GM18520 (cell line): ENCODE results near the gene ATRIP.
"Not testable (repeated sequence)": the region's sequence is repeated elsewhere in the genome, so short reads cannot be mapped to it uniquely, and the experiment has no call there.

Experiments
- ATAC-seq: cut with Tn5 transposase; IDR thresholded peaks from one replicate; pipeline ENCODE4 v1.9.1; 2021; ENCODE audit not compliant: unreplicated experiment

The ATRIP gene

DNA sequence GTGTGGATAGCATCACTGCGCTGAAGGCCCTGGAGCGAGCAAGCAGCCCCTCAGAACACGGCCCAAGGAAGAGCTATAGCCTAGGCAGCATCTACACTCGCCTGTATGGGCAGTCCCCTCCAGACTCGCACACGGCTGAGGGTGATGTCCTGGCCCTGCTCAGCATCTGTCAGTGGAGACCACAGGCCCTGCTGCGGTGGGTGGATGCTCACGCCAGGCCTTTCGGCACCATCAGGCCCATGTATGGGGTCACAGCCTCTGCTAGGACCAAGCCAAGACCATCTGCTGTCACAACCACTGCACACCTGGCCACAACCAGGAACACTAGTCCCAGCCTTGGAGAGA is 20.5 kb downstream of the ATRIP start:
- ATAC-seq: no peak

DNA sequence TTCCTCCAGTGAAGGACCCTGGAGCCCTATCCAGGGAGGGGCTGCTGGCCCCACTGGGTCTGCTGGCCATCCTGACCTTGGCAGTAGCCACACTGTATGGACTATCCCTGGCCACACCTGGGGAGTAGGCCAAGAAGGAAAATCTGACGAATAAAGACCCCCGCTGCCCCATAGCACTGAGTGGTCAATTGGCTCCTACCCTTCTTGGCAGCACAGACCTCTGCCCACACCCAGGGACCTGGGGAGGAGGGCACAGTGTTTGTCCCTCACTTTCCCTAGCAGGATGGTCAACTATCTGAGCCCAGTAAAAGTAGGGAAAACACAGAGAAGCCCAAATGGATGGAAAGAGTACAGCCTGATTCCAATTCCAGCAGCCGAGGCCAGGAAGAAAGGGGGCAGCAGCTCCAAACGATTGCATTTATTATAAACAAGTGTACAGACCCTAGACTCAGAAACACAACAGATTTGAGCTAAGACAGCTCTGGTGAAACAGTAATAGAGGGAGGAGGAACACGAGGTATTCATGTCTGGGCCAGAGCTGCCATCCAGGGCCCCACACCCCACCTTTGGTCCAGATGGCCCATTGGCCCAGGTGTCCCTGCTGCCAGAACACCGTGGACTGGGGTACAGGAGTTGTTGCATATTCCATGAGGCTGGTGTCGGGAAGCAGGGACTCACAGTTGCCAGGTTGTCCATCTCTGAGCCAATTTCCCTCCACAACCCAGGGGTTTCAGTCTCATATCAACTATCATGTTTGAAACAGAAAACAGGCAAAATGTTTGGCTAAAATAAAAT is 21.1 kb downstream of the ATRIP start:
- ATAC-seq: no peak

DNA sequence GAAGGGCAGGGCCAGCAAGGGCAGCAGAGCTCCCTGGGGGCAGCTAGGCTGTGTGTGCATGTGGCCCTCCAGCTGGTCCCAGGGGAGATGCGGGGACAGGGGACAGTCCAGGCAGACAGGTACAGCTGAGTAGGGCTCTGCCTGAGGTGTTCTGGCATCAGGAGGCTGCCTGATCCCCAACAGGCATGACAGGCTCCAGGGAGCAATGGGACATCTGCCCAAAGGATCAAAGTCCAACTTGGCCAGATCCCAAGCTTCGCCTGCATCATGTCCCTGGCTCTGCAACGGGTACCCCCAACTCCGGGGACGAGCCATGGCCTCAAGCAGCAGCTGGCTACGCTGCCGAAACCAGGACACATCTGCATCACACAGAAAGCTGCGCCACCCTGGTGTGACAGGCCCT is 21.8 kb downstream of the ATRIP start:
- no peak for ATAC-seq

DNA sequence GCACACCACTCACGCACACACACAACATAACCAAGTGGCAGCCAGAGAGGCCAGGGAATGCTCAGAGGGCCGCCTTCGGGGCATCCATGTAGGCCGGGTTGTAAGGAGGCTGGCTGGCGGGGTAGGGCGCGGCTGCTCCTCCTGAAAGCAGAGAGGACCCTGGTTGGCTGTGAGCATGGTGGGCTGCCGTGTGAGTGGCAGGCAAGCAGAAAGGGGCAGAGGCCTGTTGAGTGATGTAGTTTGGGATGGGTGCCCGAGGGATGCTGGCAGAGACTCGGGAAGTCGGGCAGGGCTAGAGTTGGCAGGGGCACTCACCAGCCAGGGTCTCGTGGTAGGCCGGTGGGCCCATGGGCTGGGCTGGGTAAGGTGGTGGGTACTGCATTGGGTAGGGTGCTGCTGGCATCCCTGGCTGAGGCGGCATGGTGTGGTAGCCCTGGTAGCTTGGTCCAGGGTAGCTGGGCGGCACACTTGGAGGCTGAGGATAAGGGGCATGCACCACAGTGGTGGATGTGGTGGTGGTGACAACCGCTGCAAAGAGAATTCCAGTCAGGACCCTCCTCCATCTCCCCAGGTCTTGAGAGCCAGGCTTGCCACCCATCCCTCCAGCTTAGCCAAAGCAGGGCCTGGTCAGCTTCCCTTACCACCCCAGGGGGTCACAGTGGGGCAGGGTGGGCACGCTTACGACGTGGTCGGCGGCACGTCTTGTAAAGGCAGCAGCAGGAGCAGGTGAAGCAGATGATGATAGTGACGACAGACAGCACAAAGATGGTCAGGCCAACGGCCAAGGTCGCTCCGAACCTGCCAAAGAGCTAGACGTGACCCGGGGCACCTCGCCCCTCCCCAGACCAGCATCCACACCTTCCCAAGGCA is 22.7 kb downstream of the ATRIP start:
- ATAC-seq: no peak

DNA sequence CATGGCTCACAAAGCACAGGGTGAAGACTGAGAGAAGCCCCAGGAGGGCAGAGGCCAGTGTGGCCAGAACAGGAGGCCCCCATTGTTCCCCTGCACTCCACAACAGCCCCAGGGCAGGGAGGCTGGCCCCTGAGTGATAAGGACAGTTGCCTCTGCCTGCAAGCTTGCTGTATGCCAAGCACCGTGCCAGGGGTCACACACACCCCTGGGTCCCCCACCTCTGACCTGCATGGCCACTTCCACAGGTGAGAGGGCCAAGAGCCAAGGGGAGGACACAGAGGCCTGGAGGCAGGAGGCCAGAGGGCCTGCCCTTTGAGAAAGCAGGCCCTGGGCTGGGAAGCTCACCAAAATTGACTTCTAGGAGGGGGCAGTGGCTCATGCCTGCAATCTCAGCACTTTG is 23.7 kb downstream of the ATRIP start:
- no peak for ATAC-seq

DNA sequence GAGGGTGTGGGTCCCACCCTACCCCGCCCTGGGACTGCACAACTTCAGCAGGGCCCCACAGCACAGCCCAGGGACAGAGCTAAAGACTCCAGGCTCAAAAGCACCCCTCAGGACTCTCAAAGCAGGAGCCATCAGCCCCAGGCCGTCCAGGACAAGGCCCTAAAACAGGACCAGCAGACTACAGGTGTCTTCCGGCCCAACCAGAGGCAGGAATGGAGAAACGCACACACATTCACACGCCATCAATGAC is 26.1 kb downstream of the ATRIP start:
- no peak for ATAC-seq

DNA sequence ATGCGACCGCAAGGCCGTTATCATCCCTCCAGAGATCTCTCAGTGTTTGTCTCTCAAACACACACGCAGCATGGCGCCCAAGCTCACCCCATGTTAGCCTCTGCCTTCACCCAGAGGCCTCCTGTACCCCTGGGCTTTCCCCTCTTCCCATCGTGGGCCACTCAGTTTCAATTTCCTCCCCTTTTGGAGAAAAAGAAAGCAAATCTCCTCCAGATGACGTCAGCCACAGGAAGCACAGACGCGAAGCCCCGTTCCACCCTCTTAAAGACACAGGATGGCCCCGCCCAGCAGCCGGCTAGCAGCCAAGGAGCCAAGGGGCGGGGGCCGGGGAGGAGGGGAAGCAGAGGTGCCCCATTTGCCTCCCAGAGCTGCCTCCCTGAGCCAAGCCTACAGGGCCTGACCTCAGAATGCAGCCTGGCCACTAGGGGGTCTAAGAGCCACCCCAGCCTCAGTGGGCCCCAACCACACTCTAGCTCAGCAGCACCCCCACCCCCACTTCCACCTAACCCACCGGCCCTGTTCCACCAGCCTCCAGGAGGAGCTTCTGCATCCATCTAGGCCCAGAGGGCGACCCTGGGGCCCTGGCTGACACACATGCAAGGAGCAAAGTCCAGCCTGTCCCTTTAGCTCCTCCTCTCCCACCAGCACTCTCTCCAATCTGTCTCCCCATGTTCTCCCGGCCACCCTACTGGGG is 26.5 kb downstream of the ATRIP start:
- ATAC-seq: peak; percentile 76

DNA sequence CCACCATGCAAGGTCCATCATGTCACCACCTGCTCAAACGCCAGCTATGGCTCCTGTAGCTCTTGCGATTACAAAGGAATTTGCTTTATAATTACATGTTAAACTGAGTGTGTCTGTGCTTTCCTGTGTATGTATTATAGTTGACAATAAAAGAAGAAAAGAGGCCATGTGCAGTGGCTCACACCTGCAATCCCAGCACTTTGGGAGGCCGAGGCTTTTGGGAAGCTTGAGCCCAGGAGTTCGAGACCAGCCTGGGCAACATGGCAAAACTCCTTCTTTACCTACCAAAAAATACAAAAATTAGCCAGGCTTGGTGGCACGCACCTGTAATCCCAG is 27.0 kb downstream of the ATRIP start:
- no peak for ATAC-seq

DNA sequence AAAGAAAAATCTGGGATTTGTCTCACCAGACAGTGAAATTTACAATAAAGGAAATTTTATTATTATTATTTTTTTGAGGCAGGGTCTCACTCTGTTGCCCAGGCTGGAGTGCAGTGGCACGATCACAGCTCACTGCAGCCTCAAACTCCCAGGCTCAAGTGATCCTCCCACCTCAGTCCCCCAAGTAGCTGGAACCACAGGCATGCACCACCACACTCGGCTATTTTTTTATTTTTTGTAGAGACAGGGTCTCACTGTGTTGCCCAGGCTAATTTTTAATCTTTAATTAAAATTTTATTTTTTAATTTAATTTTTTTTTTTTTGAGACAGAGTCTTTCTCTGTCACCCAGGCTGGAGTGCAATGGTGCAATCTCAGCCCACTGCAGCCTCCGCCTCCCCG is 27.5 kb downstream of the ATRIP start:
- not testable (repeated sequence) for ATAC-seq

DNA sequence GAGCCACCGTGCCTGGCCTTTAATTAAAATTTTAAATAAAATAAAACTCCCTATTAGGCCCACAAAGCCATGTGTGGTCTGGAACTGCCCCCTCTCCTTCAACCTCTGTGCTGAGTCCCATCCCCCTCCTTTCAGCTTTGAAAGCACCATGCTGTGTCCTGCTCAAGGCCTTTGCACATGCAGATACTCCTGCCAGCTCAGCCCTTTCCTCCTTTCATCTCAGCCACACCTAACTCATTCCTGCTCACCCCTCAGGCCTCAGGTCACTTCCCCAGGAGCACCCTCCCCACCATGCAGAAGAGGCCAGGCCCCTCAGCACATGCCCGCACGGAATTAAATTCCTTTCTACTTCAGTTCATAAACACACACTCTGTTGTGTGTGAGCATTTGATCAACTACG is 28.1 kb downstream of the ATRIP start:
- ATAC-seq: no peak

DNA sequence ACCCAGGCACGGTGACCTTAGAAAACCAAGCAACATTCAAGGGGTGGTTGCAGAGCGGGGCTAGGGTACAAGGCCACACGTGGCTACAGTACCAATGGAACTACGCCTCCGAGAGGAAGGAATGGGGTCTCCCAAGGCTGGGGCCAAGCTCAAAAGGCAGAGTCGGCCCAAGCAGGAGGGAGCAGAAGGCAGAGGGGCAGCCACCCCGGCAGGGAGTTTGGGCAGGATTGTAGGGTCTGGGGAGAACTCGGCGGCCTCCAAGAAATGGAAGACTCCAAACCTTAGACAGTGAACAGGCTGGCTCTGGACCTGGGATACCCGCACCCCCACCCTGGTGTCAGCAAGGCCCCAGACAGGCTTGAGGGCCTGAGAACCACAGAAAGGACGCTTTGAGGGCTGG is 28.7 kb downstream of the ATRIP start:
- ATAC-seq: no peak

DNA sequence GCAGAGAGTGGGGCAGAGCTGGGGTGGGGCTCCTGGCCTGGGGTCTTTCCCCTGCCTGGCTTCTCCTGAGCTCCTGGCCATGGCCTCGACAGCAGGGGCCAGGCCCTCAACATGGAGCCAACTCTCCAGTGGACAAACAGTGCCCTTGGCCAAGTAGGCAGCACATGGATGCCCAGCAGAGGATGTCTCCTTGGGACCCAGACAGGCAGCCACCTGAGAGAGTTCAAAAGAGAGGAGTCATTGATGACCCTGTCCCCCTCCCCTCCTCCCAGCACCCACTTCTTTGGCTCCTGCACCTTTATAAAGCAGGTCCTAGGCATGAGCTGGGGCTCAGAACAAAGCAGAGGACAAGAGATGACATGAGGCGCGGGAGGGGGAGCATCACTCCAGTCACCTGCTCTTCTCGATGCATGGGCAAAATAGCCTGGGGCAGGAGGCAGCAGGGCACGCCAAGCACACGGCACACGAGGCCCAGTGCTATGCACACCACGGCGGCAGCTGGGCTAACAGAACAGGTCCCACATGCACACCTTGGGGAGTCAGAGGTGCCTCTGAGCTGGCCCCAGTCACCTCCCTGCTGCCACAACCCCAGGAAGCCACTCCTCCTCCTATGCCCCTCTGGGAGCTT is 30.0 kb downstream of the ATRIP start:
- no peak for ATAC-seq

DNA sequence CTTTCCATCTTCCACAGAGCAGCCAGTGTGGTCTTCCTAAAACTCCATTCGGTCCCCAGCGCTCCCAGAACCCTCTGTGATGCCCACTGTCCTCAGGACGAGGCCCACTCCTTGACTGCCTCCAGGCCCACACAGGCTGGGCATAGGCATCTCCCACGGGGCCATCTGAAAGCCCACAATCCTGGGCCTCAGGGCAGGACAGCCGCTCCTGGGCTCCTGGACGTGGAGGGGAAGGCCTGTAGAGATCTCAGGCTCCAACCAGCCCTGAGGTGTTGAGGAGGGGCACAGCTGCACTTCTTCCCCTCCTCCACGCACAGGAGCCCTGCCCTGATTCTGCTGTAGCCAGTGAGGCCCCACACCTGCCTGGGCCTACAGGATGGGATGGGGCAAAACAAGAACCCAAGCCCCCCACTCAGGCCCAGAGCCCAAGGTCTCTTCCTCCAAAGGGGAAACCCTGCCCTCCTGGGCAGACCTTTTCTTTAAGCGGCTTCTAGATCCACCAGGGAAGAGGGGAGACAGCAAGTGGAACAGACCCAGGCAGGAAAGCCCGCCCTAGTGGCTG is 31.5 kb downstream of the ATRIP start:
- no peak for ATAC-seq

DNA sequence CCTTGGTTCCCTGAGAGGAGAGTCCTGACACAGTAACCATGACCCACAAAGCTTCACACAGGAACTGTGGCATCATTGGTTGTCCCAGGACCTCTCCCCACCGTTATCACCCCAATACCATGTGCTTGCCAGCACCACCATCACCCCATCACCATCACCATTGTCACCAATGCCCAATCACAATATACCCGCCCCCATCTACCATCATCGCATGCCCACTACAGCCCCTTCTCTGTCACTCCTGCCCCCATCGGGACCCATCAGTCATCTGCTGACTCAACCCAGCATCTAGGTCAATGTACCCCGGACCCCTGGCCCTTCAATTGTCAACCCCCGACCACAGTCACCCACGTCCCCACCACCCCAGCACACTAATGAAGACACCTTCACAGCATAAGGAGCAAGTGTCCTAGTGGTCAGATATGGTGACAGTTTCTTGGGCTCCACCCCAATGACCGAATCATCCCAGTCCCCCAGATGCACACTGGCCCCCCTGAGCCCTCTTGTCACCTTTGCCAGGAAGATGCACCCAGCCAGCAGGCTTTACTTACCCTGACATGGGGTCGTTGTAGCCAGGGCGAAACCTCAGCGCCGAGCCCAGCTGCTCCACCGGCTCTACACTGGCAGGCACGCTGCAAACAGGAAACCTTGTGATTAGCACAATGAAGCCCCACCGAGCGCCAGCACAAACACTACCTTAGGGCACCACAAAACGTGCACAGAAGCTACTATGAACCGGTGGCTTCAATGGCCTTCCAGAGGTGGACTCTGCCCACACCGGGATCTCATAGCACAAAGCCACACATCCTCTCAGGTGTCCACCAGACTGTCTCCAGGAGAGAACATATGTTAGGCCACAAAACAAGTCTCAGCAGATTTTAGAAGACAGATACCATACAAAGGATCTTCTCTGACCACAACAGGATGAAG is 32.4 kb downstream of the ATRIP start:
- ATAC-seq: no peak

DNA sequence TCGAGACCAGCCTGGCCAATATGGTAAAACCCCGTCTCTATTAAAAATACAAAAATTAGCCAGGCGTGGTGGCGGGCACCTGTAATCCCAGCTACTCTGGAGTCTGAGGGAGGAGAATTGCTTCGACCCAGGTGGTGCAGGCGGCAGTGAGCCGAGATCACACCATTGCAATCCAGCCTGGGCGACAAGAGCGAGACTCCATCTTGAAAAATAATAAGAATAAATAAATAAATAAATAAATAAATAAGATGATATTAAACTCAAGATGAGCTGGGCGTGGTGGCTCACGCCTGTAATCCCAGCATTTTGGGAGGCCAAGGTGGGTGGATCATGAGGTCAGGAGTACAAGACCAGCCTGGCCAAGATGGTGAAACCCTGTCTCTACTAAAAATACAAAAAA is 34.4 kb downstream of the ATRIP start:
- ATAC-seq: not testable (repeated sequence)

DNA sequence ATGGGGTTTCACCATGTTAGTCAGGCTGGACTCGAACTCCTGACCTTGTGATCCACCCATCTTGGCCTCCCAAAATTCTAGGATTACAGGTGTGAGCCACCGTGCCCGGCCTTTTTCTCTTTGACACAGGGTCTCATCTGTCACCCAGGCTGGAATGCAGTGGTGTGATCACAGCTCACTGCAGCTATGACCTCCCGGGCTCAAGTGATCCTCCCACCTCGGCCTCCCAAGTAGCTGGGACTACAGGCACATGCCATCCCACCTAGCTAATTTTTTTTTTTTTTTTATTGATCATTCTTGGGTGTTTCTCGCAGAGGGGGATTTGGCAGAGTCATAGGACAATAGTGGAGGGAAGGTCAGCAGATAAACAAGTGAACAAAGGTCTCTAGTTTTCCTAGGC is 36.3 kb downstream of the ATRIP start:
- not testable (repeated sequence) for ATAC-seq

DNA sequence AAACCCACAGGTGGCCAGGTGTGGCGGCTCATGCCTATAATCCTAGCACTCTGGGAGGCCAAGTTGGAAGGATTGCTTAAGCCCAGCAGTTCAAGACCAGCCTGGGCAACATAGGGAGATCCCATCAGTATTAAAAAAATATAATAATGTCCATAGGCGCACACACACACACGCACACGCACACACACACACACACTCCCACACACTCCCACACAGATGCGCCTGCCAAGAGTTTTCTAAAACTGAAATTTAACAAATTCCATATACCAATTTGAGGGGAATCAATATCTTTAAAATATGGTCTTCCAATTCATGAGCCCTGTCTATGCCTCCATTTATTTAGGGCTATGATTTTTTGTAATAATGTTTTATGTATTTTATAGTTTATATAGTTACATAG is 40.4 kb downstream of the ATRIP start:
- ATAC-seq: no peak

DNA sequence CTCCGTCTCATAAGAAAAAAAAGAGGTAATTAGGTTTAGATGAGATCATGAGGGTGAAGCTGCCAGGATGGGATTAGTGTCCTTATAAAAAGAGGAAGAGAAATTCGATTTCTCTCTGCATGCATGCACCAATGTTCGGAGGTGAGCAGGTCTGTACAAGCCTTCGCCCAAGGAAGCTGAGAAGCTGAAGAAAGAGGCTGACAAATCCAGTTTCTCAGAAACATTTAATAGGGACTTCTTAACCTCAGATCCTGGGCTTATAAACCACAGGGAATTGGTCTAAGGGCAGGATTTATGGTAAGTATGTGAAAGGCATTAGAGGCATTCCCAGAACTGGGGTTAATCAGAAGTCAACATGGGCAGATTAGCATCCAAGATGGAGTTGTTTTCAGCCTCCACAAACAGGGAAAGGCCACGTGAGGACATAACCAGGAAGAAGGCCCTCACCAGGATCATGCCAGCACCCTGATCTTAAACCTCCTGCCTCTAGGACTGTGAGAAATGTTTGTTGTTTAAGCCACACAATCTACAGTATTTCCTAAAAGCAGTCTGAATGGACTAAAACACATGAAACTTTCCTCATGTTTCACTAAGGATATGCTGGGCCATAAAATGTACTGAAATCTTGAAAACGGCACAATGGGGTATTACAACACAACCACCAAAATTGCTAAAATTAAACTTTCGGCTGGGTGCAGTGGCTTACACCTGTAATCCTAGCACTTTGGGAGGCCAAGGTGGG is 46.1 kb downstream of the ATRIP start:
- no peak for ATAC-seq

DNA sequence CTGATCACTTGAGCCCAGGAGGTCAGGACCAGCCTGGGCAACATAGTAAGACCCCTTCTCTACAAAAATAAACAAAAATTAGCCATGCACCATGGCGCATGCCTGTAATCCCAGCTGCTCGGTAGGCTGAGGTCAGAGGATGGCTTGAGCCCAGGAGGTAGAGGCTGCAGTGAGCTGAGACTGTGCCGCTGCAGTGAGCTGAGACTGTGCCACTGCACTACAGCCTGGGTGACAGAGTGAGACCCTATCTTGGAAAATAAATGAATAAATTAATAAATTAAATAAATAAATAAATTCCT is 46.6 kb downstream of the ATRIP start:
- ATAC-seq: no peak

DNA sequence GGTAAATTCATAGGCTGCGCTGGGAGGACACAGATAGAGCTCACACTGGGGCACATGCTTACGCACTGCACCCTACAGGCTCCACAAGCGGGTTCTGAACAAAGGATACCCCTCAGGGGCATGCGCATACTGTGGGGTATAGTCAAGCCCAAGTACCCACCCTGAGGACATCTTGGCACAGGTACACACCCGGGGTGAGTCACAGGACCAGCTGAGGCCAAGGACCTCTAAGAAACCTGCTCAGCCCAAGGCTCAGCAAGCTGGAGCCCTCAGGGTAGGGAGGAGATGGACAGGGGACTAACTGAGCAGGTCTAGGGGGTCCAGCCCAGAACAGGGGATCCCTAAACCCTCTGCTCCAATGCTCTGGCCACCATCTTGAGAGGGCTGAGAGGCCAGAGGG is 54.1 kb downstream of the ATRIP start:
- no peak for ATAC-seq
